Colonic mucosa (tissue), 4 donors: ENCODE data around the gene DAO. TPM values are rescaled to one million over a fixed set of nuclear protein-coding genes. Genes with fewer than 3 reads are reported as not detected.
A peak's percentile ranks its signal among the peaks of the same experiment; 100 is the strongest.
"Not testable (repeated sequence)": the region's sequence is repeated elsewhere in the genome, so short reads cannot be mapped to it uniquely, and the experiment has no call there.

Experiments used
- DNase-seq: peaks from one replicate; pipeline ENCODE4 v3.0.0-alpha.2; 2020
- H3K27ac ChIP-seq: fragments of 200-600 bp; one replicate; pipeline ENCODE4 v1.8.0; 2021
- H3K27me3 ChIP-seq: fragments of 200-600 bp; one replicate; pipeline ENCODE4 v1.8.0; 2021
- H3K36me3 ChIP-seq: fragments of 200-600 bp; one replicate; pipeline ENCODE4 v1.8.0; 2021
- H3K4me1 ChIP-seq: fragments of 200-600 bp; one replicate; pipeline ENCODE4 v1.8.0; 2021; ENCODE audit warnings: mild to moderate bottlenecking
- H3K4me3 ChIP-seq: fragments of 200-600 bp; one replicate; pipeline ENCODE4 v1.8.0; 2021
- H3K9ac ChIP-seq, 2 donors: one replicate each; pipeline ENCODE4 v1.7.0; 2013; ENCODE audit warnings: control low read depth in 2 of 2, low read depth in 2 of 2, low read length in 2 of 2
- H3K9me3 ChIP-seq: fragments of 200-600 bp; one replicate; pipeline ENCODE4 v1.8.0; 2021
- CTCF ChIP-seq: fragments of 200-600 bp; IDR thresholded peaks from one replicate; pipeline ENCODE4 v1.8.0; 2022; ENCODE audit warnings: antibody characterized with exemption, mild to moderate bottlenecking
- intact Hi-C: fragments of 100-400 bp; cut with DNase I; formaldehyde crosslinking; loops from one replicate; pipeline ENCODE4 v1.14.1; 2022
- total RNA-seq, 2 donors: library from RNA; stranded (reverse); fragmentation: NEBNext Ultra II Directional in 1 of 2; extraction: Animal tissue kit (Norgen Biotek cat#: 25700) in 1 of 2; gene quantifications; one replicate each; pipeline ENCODE4 v1.2.1, GENCODE V29; 2021
- donor health status: healthy.
- donor health status: DM: no; HTN: no; CAD: no.
- donor health status: DM: no; HTN: no; CAD: no.

DAO gene
- total RNA-seq, 2 donors from 2014 or later, result 2.2 to 2.4 TPM

GRCh38 chr12:108860443-108860842, 19.4 kb upstream of the DAO start:
- Histone ChIP-seq H3K9me3 (no peaks in the 10 kb centered on the region), H3K27ac (no peak overlapping the region), H3K4me1 (peaks cover 6% of the 10 kb centered on the region), H3K9ac (no peak overlapping the region), H3K36me3 (no peaks in the 10 kb centered on the region), H3K4me3 (no peak overlapping the region), H3K27me3 (no peaks in the 10 kb centered on the region)
- no peak for TF ChIP-seq CTCF
- no peak for DNase-seq
- intact Hi-C loops, result no loop called here

- TF ChIP-seq CTCF, result no peak
- Histone ChIP-seq H3K4me1 (peaks cover 6% of the 10 kb centered on the region), H3K27ac (no peak overlapping the region), H3K9ac (no peak overlapping the region), H3K4me3 (no peak overlapping the region), H3K9me3 (no peaks in the 10 kb centered on the region), H3K27me3 (no peaks in the 10 kb centered on the region), H3K36me3 (no peaks in the 10 kb centered on the region)
- peak; percentile 64 for DNase-seq
- intact Hi-C loops, result no loop called here
Observed at GRCh38 chr12:108861878-108862587, 17.9 kb upstream of the DAO start.

GRCh38 chr12:108862588-108862959, 17.3 kb upstream of the DAO start:
- H3K4me1 ChIP-seq, result peaks cover 6% of the 10 kb centered on the region
- H3K9ac ChIP-seq, result no peak overlapping the region
- no peaks in the 10 kb centered on the region for H3K27me3 ChIP-seq
- H3K36me3 ChIP-seq, result no peaks in the 10 kb centered on the region
- H3K9me3 ChIP-seq, result no peaks in the 10 kb centered on the region
- intact Hi-C loops, result no loop called here
- no peak for DNase-seq
- H3K4me3 ChIP-seq, result no peak overlapping the region
- H3K27ac ChIP-seq, result no peak overlapping the region
- no peak for TF ChIP-seq CTCF

GRCh38 chr12:108865169-108865568, 14.7 kb upstream of the DAO start:
- no peak overlapping the region for H3K4me3 ChIP-seq
- no peak for TF ChIP-seq CTCF
- intact Hi-C loops, result no loop called here

GRCh38 chr12:108866083-108866482, 13.8 kb upstream of the DAO start:
- H3K9me3 ChIP-seq, H3K27me3 ChIP-seq, DNase-seq, H3K27ac ChIP-seq, intact Hi-C loops, H3K9ac ChIP-seq, H3K36me3 ChIP-seq, H3K4me1 ChIP-seq, H3K4me3 ChIP-seq: not testable (repeated sequence)

More at GRCh38 chr12:108865169-108865568, 14.7 kb upstream of the DAO start:
- no peaks in the 10 kb centered on the region for H3K27me3 ChIP-seq
- no peaks in the 10 kb centered on the region for H3K36me3 ChIP-seq
- H3K27ac ChIP-seq, result no peak overlapping the region
- DNase-seq, result no peak
- H3K9ac ChIP-seq, result no peak overlapping the region
- no peaks in the 10 kb centered on the region for H3K9me3 ChIP-seq
- H3K4me1 ChIP-seq, result no peaks in the 10 kb centered on the region

- intact Hi-C loops, result no loop called here
- no peaks in the 10 kb centered on the region for H3K36me3 ChIP-seq
- TF ChIP-seq CTCF, result no peak
- DNase-seq, result no peak
- H3K9ac ChIP-seq, result no peak overlapping the region
- no peak overlapping the region for H3K27ac ChIP-seq
- no peak overlapping the region for H3K4me3 ChIP-seq
- no peaks in the 10 kb centered on the region for H3K4me1 ChIP-seq
- no peaks in the 10 kb centered on the region for H3K27me3 ChIP-seq
- no peaks in the 10 kb centered on the region for H3K9me3 ChIP-seq
Observed at GRCh38 chr12:108868781-108869180, 11.1 kb upstream of the DAO start.
